ENCODE measurements around the gene CCND3. TPM values are rescaled to one million over a fixed set of nuclear protein-coding genes. Genes with fewer than 3 reads are reported as not detected.
A peak's percentile ranks its signal among the peaks of the same experiment; 100 is the strongest.

CCND3 gene
- total and polyA plus RNA-seq, 10 of the 15 experiments (the other 5 are each of a cell fraction or from before 2014, with no cell fraction given) = 6.0 to 86.4 (median 31.5) TPM

DNA sequence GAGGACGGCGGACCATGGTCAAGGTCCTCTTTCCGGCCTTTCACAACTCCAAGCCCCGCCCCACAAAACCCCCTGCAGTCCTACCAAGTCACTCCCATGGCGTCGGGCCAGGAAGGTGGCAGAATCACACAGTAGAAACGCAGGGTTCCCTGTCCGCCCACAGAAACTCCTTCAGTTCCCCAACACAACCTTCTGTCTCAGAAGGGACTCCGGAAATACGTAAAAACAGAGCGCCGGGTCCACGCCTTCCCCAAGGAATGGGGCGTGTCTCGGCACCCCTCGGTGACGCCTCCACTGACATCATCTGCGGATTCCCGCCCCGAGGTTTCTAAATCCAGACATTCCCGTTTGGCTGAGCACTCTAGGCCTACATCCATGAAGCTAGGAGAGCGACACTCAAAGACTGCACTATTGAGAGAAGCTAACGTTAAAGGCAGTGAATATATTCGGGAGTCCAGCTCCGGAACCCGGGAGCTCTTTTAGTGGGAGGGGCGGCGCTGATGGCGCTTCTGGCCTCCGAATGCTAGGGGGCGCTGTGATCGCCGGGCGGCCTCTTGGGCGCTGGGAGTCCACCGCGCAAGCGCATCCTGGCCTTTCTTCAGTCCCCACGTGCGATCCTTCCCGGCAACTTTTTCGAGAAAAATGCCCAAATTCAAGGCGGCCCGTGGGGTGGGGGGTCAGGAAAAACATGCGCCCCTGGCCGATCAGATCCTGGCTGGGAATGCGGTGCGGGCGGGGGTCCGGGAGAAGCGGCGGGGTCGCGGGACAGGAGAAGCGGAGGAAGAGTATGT, 20.5 kb downstream of the CCND3 start, which contains the start of the genes BYSL and MED20 (continued):
- TF ChIP-seq RB1 (IDR thresholded peaks at IDR 0.05; ENCODE audit: borderline replicate concordance) (peak; percentile 98; the same call in 1 of the 2 replicates), RFX5 (IDR thresholded peaks at IDR 0.05; ENCODE audit: low read depth, low read length) (no peak), KLF5 (IDR thresholded peaks at IDR 0.05; ENCODE audit: partially characterized antibody) (peak; percentile 89), EGR1 (IDR thresholded peaks at IDR 0.05; ENCODE audit: borderline replicate concordance in 1 of 2, low read depth in 2 of 2, low read length in 2 of 2) (peak in 1 of 2 experiments; percentile 87; a peak in 2 of 3 replicates), NFXL1 (IDR thresholded peaks at IDR 0.05; ENCODE audit: borderline replicate concordance) (no peak), RBBP5 (conservative IDR thresholded peaks at IDR 0.05) (no peak), MTA3 (IDR thresholded peaks at IDR 0.05; ENCODE audit: borderline replicate concordance, low read length) (no peak; the same call in 1 of the 2 replicates), CREM (IDR thresholded peaks at IDR 0.05; ENCODE audit: low read depth) (peak; percentile 100), FOXM1 (IDR thresholded peaks at IDR 0.05; ENCODE audit: low read depth, low read length) (peak; percentile 63; the same call in 1 of the 2 replicates), IRF5 (IDR thresholded peaks at IDR 0.05; ENCODE audit: borderline replicate concordance) (no peak), HDAC2 (IDR thresholded peaks at IDR 0.05) (0 out of 2 replicates have a peak, but pooled peaks have one; percentile 72), CBX5 (IDR thresholded peaks at IDR 0.05; ENCODE audit: low read depth) (no peak), ATF2 (IDR thresholded peaks at IDR 0.05; ENCODE audit: low read length) (peak; percentile 78), IKZF1 (conservative IDR thresholded peaks at IDR 0.05) (peak; percentile 87), ZZZ3 (IDR thresholded peaks at IDR 0.05; ENCODE audit: control insufficient read depth, insufficient read length, low read depth) (no peak), NR2C1 (IDR thresholded peaks at IDR 0.05) (peak; percentile 28; the same call in 1 of the 2 replicates), LARP7 (IDR thresholded peaks at IDR 0.05) (no peak), PBX3 (IDR thresholded peaks at IDR 0.05; ENCODE audit: insufficient replicate concordance, low read depth, low read length) (no peak), BACH1 (IDR thresholded peaks at IDR 0.05; ENCODE audit: borderline replicate concordance) (no peak), HDAC6 (IDR thresholded peaks at IDR 0.05; ENCODE audit: unreplicated experiment) (no peak), ZNF274 (IDR thresholded peaks at IDR 0.05; ENCODE audit: insufficient read depth, insufficient read length) (no peak), SP1 (IDR thresholded peaks at IDR 0.05; ENCODE audit: low read depth, low read length) (peak; percentile 92), ZNF24 (IDR thresholded peaks at IDR 0.05) (no peak), SRF (IDR thresholded peaks at IDR 0.05; ENCODE audit: low read depth in 2 of 2, low read length in 2 of 2) (peak in 1 of 2 experiments; percentile 85; a peak in 2 of 4 replicates)
- TF ChIP-seq, protein P1, sequence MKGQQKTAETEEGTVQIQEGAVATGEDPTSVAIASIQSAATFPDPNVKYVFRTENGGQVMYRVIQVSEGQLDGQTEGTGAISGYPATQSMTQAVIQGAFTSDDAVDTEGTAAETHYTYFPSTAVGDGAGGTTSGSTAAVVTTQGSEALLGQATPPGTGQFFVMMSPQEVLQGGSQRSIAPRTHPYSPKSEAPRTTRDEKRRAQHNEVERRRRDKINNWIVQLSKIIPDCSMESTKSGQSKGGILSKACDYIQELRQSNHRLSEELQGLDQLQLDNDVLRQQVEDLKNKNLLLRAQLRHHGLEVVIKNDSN (IDR thresholded peaks at IDR 0.05; ENCODE audit: borderline replicate concordance, extremely low read length, insufficient read depth, low read depth, low read length) = peak; percentile 4
- TF ChIP-seq, protein P2, sequence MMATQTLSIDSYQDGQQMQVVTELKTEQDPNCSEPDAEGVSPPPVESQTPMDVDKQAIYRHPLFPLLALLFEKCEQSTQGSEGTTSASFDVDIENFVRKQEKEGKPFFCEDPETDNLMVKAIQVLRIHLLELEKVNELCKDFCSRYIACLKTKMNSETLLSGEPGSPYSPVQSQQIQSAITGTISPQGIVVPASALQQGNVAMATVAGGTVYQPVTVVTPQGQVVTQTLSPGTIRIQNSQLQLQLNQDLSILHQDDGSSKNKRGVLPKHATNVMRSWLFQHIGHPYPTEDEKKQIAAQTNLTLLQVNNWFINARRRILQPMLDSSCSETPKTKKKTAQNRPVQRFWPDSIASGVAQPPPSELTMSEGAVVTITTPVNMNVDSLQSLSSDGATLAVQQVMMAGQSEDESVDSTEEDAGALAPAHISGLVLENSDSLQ (IDR thresholded peaks at IDR 0.05) = peak; percentile 84

Data from GM12878 (cell line).